Activated CD4-positive, alpha-beta memory T cell treated with anti-CD3 and anti-CD28 coated beads, Interleukin-2, amount 10 ng/mL, durations not matched to agents 7 days and 5 days (primary cell): Measurements from ENCODE around the gene AQP6. TPM values are rescaled to one million over a fixed set of nuclear protein-coding genes. Genes with fewer than 3 reads are reported as not detected.

Experiments used
- CTCF ChIA-PET: fragments of 350-600 bp; sonication (Branson Sonifier 250); formaldehyde crosslinking; loops from one replicate; lab custom pipeline; 2021; ENCODE audit warnings: antibody characterized with exemption, inconsistent platforms; lab: Charles Lee
- POLR2A ChIA-PET: fragments of 350-600 bp; sonication (Branson Sonifier 250); formaldehyde crosslinking; loops from one replicate; lab custom pipeline; 2021; ENCODE audit warnings: antibody characterized with exemption; lab: Charles Lee
- DNase-seq: peaks from one replicate; pipeline ENCODE4 v3.0.0-alpha.2; 2020
- H3K27ac Mint-ChIP-seq: one replicate; pipeline ENCODE4 v1.8.0; 2021; ENCODE audit warnings: mild to moderate bottlenecking, mixed read lengths
- H3K27me3 Mint-ChIP-seq: one replicate; pipeline ENCODE4 v1.8.0; 2021; ENCODE audit warnings: mixed read lengths
- H3K36me3 Mint-ChIP-seq: one replicate; pipeline ENCODE4 v1.8.0; 2021; ENCODE audit warnings: low read depth, mixed read lengths
- H3K4me1 Mint-ChIP-seq: one replicate; pipeline ENCODE4 v1.8.0; 2021; ENCODE audit warnings: mixed read lengths
- H3K4me3 Mint-ChIP-seq: one replicate; pipeline ENCODE4 v1.8.0; 2021; ENCODE audit warnings: mild to moderate bottlenecking, mixed read lengths
- H3K9me3 Mint-ChIP-seq: one replicate; pipeline ENCODE4 v1.8.0; 2021; ENCODE audit warnings: mixed read lengths
- total RNA-seq, 2 experiments: library from RNA; stranded (reverse); gene quantifications; one replicate each; pipeline ENCODE4 v1.2.3, GENCODE V29; 2021

Gene AQP6
- total RNA-seq, 2 experiments from 2014 or later: not detected

- H3K9me3 Mint-ChIP-seq: no peaks in the 10 kb centered on the region
- H3K4me1 Mint-ChIP-seq: peaks cover 10% of the 10 kb centered on the region
- DNase-seq: no peak
- peaks cover 4% of the 10 kb centered on the region for H3K36me3 Mint-ChIP-seq
- POLR2A ChIA-PET: no interaction called here
- H3K27ac Mint-ChIP-seq: no peak overlapping the region
- peaks cover 75% of the 10 kb centered on the region for H3K27me3 Mint-ChIP-seq
- CTCF ChIA-PET: interaction anchor here (1.0 kb wide), 1 partner anchor 18 kb away, joined by 3 read pairs; no protein-coding TSS in a partner anchor
- no peak overlapping the region for H3K4me3 Mint-ChIP-seq
These were observed 9.6 kb upstream of the AQP6 start for GRCh38 chr12:49962861-49963765.

GRCh38 chr12:49963976-49964815 is 8.6 kb upstream of the AQP6 start:
- CTCF ChIA-PET: interaction anchor here (0.7 to 6.3 kb wide), 4 partner anchors 18 to 223 kb away, joined by 3 to 101 read pairs (median 44); partner anchors contain the start of gene TMBIM6
- H3K36me3 Mint-ChIP-seq: peaks cover 4% of the 10 kb centered on the region
- DNase-seq: no peak
- H3K9me3 Mint-ChIP-seq: no peaks in the 10 kb centered on the region
- H3K27ac Mint-ChIP-seq: no peak overlapping the region
- POLR2A ChIA-PET: no interaction called here
- peaks cover 10% of the 10 kb centered on the region for H3K4me1 Mint-ChIP-seq
- no peak overlapping the region for H3K4me3 Mint-ChIP-seq
- peaks cover 67% of the 10 kb centered on the region for H3K27me3 Mint-ChIP-seq

- Mint-ChIP-seq H3K9me3 (no peaks in the 10 kb centered on the region), H3K27me3 (peaks cover 59% of the 10 kb centered on the region), H3K27ac (no peak overlapping the region), H3K4me3 (no peak overlapping the region), H3K36me3 (peaks cover 4% of the 10 kb centered on the region), H3K4me1 (peaks cover 10% of the 10 kb centered on the region)
- ChIA-PET POLR2A (no interaction called here), CTCF (interaction anchor here (0.7 to 6.3 kb wide), 8 partner anchors 17 to 224 kb away, joined by 3 to 101 read pairs (median 32); partner anchors contain the start of gene TMBIM6)
- DNase-seq: no peak
These were observed 7.7 kb upstream of the AQP6 start for GRCh38 chr12:49964849-49965624.

- Mint-ChIP-seq H3K4me3 (no peak overlapping the region), H3K27ac (no peak overlapping the region), H3K36me3 (no peaks in the 10 kb centered on the region), H3K27me3 (peaks cover 51% of the 10 kb centered on the region), H3K4me1 (peaks cover 4% of the 10 kb centered on the region), H3K9me3 (no peaks in the 10 kb centered on the region)
- CTCF ChIA-PET: interaction anchor here (0.7 to 6.3 kb wide), 18 partner anchors 8 to 225 kb away, joined by 3 to 101 read pairs (median 13); partner anchors contain the start of genes RACGAP1 and TMBIM6
- POLR2A ChIA-PET: interaction anchor here (2.1 kb wide), 1 partner anchor 15 kb away, joined by 7 read pairs; no protein-coding TSS in a partner anchor
- no peak for DNase-seq
These were observed 6.9 kb upstream of the AQP6 start for GRCh38 chr12:49965836-49966235.

- H3K4me1 Mint-ChIP-seq: peaks cover 4% of the 10 kb centered on the region
- H3K4me3 Mint-ChIP-seq: no peak overlapping the region
- ChIA-PET POLR2A (interaction anchor here (1.4 to 2.6 kb wide), 3 partner anchors 14 to 225 kb away, joined by 7 to 11 read pairs (median 7); partner anchors contain the start of gene TMBIM6), CTCF (interaction anchor here (0.7 to 6.3 kb wide), 60 partner anchors 9 to 245 kb away, joined by 3 to 101 read pairs (median 6); partner anchors contain the start of genes AQP2, BCDIN3D, COX14 and RACGAP1)
- H3K36me3 Mint-ChIP-seq: no peaks in the 10 kb centered on the region
- no peak overlapping the region for H3K27ac Mint-ChIP-seq
- H3K9me3 Mint-ChIP-seq: no peaks in the 10 kb centered on the region
- H3K27me3 Mint-ChIP-seq: peaks cover 49% of the 10 kb centered on the region
- DNase-seq: no peak
These were observed 6.2 kb upstream of the AQP6 start for GRCh38 chr12:49966511-49967041.

GRCh38 chr12:49967042-49967776 is 5.5 kb upstream of the AQP6 start:
- POLR2A ChIA-PET: interaction anchor here (0.6 to 2.6 kb wide), 5 partner anchors 13 to 226 kb away, joined by 3 to 11 read pairs (median 7); partner anchors contain the start of genes RACGAP1 and TMBIM6
- peak; percentile 92 for DNase-seq
- Mint-ChIP-seq H3K9me3 (no peaks in the 10 kb centered on the region), H3K27me3 (peaks cover 46% of the 10 kb centered on the region), H3K27ac (no peak overlapping the region), H3K4me3 (peak overlapping the region; percentile 43), H3K4me1 (peaks cover 4% of the 10 kb centered on the region), H3K36me3 (no peaks in the 10 kb centered on the region)
- CTCF ChIA-PET: interaction anchor here (0.5 to 6.3 kb wide), 69 partner anchors 9 to 655 kb away, joined by 3 to 101 read pairs (median 5); partner anchors contain the start of genes AQP2, BCDIN3D, COX14 and RACGAP1

- H3K9me3 Mint-ChIP-seq: no peaks in the 10 kb centered on the region
- H3K27ac Mint-ChIP-seq: no peak overlapping the region
- H3K27me3 Mint-ChIP-seq: peaks cover 39% of the 10 kb centered on the region
- H3K36me3 Mint-ChIP-seq: no peaks in the 10 kb centered on the region
- no peak for DNase-seq
- CTCF ChIA-PET: interaction anchor here (0.6 to 6.3 kb wide), 55 partner anchors 9 to 1537 kb away, joined by 3 to 101 read pairs (median 6); partner anchors contain the start of genes AQP2, COX14, RACGAP1 and SMARCD1
- H3K4me1 Mint-ChIP-seq: peaks cover 4% of the 10 kb centered on the region
- H3K4me3 Mint-ChIP-seq: peak overlapping the region; percentile 43
- POLR2A ChIA-PET: interaction anchor here (0.6 to 2.6 kb wide), 7 partner anchors 12 to 226 kb away, joined by 3 to 11 read pairs (median 3); partner anchors contain the start of genes RACGAP1, SMARCD1 and TMBIM6
These were observed 4.9 kb upstream of the AQP6 start for GRCh38 chr12:49967777-49968250.

- ChIA-PET CTCF (interaction anchor here (0.7 to 6.3 kb wide), 13 partner anchors 14 to 1537 kb away, joined by 3 to 101 read pairs (median 14); partner anchors contain the start of gene COX14), POLR2A (interaction anchor here (0.8 to 2.6 kb wide), 4 partner anchors 11 to 116 kb away, joined by 3 to 11 read pairs (median 4); partner anchors contain the start of gene SMARCD1)
- no peaks in the 10 kb centered on the region for H3K9me3 Mint-ChIP-seq
- H3K27ac Mint-ChIP-seq: no peak overlapping the region
- DNase-seq: no peak
- peaks cover 4% of the 10 kb centered on the region for H3K4me1 Mint-ChIP-seq
- H3K36me3 Mint-ChIP-seq: no peaks in the 10 kb centered on the region
- no peak overlapping the region for H3K4me3 Mint-ChIP-seq
- peaks cover 33% of the 10 kb centered on the region for H3K27me3 Mint-ChIP-seq
These were observed 4.3 kb upstream of the AQP6 start for GRCh38 chr12:49968471-49968870.

GRCh38 chr12:49969027-49969426 is 3.7 kb upstream of the AQP6 start:
- H3K27ac Mint-ChIP-seq: no peak overlapping the region
- ChIA-PET CTCF (interaction anchor here (0.5 to 6.3 kb wide), 11 partner anchors 13 to 712 kb away, joined by 3 to 101 read pairs (median 18); partner anchors contain the start of gene COX14), POLR2A (interaction anchor here (0.8 to 1.5 kb wide), 3 partner anchors 10 to 116 kb away, joined by 3 to 4 read pairs (median 3); partner anchors contain the start of gene SMARCD1)
- peaks cover 4% of the 10 kb centered on the region for H3K4me1 Mint-ChIP-seq
- no peaks in the 10 kb centered on the region for H3K36me3 Mint-ChIP-seq
- DNase-seq: no peak
- H3K4me3 Mint-ChIP-seq: no peak overlapping the region
- H3K27me3 Mint-ChIP-seq: peaks cover 27% of the 10 kb centered on the region
- no peaks in the 10 kb centered on the region for H3K9me3 Mint-ChIP-seq

- peaks cover 4% of the 10 kb centered on the region for H3K4me1 Mint-ChIP-seq
- DNase-seq: no peak
- no peak overlapping the region for H3K27ac Mint-ChIP-seq
- H3K4me3 Mint-ChIP-seq: no peak overlapping the region
- no peaks in the 10 kb centered on the region for H3K36me3 Mint-ChIP-seq
- H3K27me3 Mint-ChIP-seq: peaks cover 19% of the 10 kb centered on the region
- no peaks in the 10 kb centered on the region for H3K9me3 Mint-ChIP-seq
- CTCF ChIA-PET: interaction anchor here (0.9 to 6.3 kb wide), 5 partner anchors 13 to 104 kb away, joined by 3 to 101 read pairs (median 31); no protein-coding TSS in a partner anchor
- POLR2A ChIA-PET: no interaction called here
These were observed 2.9 kb upstream of the AQP6 start for GRCh38 chr12:49969651-49970429.
